Stromal cell of bone marrow (primary cell): ENCODE results near the gene STK11IP.
A peak's percentile ranks its signal among the peaks of the same experiment; 100 is the strongest.

Source experiments
- DNase-seq: peaks from one replicate; pipeline ENCODE4 v3.0.0-alpha.2; 2012; ENCODE audit warnings: low read depth

STK11IP gene

GRCh38 chr2:219597552-219598307 lies at the start of gene STK11IP:
Gene STK11IP, plus strand, starts transcription at chr2:219597857. Its CDS starts 263 bp downstream, at chr2:219598120.
- peak; percentile 96 for DNase-seq

GRCh38 chr2:219548990-219549389 lies 48.7 kb upstream of the STK11IP start:
- DNase-seq = no peak

GRCh38 chr2:219549619-219550018 lies 48.0 kb upstream of the STK11IP start:
- DNase-seq = no peak

- no peak for DNase-seq
Observed at GRCh38 chr2:219551441-219552381, 45.9 kb upstream of the STK11IP start.

- peak; percentile 53 for DNase-seq
Observed at GRCh38 chr2:219552382-219553167, 45.1 kb upstream of the STK11IP start.

GRCh38 chr2:219553168-219553417 lies 44.6 kb upstream of the STK11IP start:
- DNase-seq = no peak

- DNase-seq = no peak
Observed at GRCh38 chr2:219553463-219553963, 44.1 kb upstream of the STK11IP start.

- no peak for DNase-seq
Observed at GRCh38 chr2:219554350-219554749, 43.3 kb upstream of the STK11IP start.

- no peak for DNase-seq
Observed at GRCh38 chr2:219555956-219556355, 41.7 kb upstream of the STK11IP start.

GRCh38 chr2:219556413-219556812 lies 41.2 kb upstream of the STK11IP start:
- no peak for DNase-seq

- DNase-seq = no peak
Observed at GRCh38 chr2:219557320-219557719, 40.3 kb upstream of the STK11IP start.

GRCh38 chr2:219557791-219558785 lies 39.6 kb upstream of the STK11IP start:
- DNase-seq = no peak

GRCh38 chr2:219559156-219559915 lies 38.3 kb upstream of the STK11IP start:
- no peak for DNase-seq

- DNase-seq = no peak
Observed at GRCh38 chr2:219560037-219560892, 37.4 kb upstream of the STK11IP start.

GRCh38 chr2:219560893-219561178 lies 36.8 kb upstream of the STK11IP start:
- DNase-seq = no peak

- no peak for DNase-seq
Observed at GRCh38 chr2:219561179-219562048, 36.2 kb upstream of the STK11IP start.

- no peak for DNase-seq
Observed at GRCh38 chr2:219562049-219563020, 35.3 kb upstream of the STK11IP start.
